Measurements from ENCODE around the gene STK17A. TPM values are rescaled to one million over a fixed set of nuclear protein-coding genes. Genes with fewer than 3 reads are reported as not detected.

Gene STK17A
- total RNA-seq: 16.7 TPM

GRCh38 chr7:43582503-43583423 lies at the start of gene STK17A:
Gene STK17A (plus strand): TSS chr7:43583108. CDS start chr7:43583244, 136 bp downstream.
- H3K27me3 ChIP-seq: no peaks in the 10 kb centered on the region
- H3K36me3 ChIP-seq: no peaks in the 10 kb centered on the region
- intact Hi-C loops (cut with DNase I): loop anchor here (5.0 to 10.0 kb wide), 3 partner anchors 62 to 252 kb away; no protein-coding TSS in a partner anchor
- H3K27ac ChIP-seq: peak within 1 kb of the TSS; percentile 92
- no peaks in the 10 kb centered on the region for H3K9me3 ChIP-seq
- DNase-seq (ENCODE audit: extremely low spot score in 2 of 2): peak; percentile 96 to 98
- peak in 1 of 2 donors; percentile 75 for TF ChIP-seq POLR2A (IDR thresholded peaks at IDR 0.05)
- peak; percentile 97 to 100 (median 99) for TF ChIP-seq CTCF (IDR thresholded peaks at IDR 0.05)
- TF ChIP-seq POLR2AphosphoS5 (IDR thresholded peaks at IDR 0.05; ENCODE audit: insufficient read depth in 1 of 2, low read depth in 1 of 2): peak; percentile 50 to 73
- H3K4me3 ChIP-seq: peak within 1 kb of the TSS; percentile 64 to 82
- H3K4me1 ChIP-seq: peaks cover 30% of the 10 kb centered on the region

GRCh38 chr7:43533801-43534479 lies 49.0 kb upstream of the STK17A start:
- TF ChIP-seq POLR2A (IDR thresholded peaks at IDR 0.05) (no peak), CTCF (IDR thresholded peaks at IDR 0.05) (no peak), POLR2AphosphoS5 (IDR thresholded peaks at IDR 0.05; ENCODE audit: insufficient read depth in 1 of 2, low read depth in 1 of 2) (no peak)

GRCh38 chr7:43535031-43535451 lies 47.9 kb upstream of the STK17A start:
- H3K27ac ChIP-seq: no peak overlapping the region
- DNase-seq (ENCODE audit: extremely low spot score in 2 of 2): no peak

More at GRCh38 chr7:43533801-43534479, 49.0 kb upstream of the STK17A start:
- Histone ChIP-seq H3K36me3 (no peaks in the 10 kb centered on the region), H3K27ac (peak overlapping the region; percentile 24), H3K4me1 (peaks cover 23% of the 10 kb centered on the region), H3K27me3 (no peaks in the 10 kb centered on the region), H3K4me3 (no peak overlapping the region), H3K9me3 (no peaks in the 10 kb centered on the region)
- intact Hi-C loops (cut with DNase I): no loop called here
- no peak for DNase-seq (ENCODE audit: extremely low spot score in 2 of 2)

DNA sequence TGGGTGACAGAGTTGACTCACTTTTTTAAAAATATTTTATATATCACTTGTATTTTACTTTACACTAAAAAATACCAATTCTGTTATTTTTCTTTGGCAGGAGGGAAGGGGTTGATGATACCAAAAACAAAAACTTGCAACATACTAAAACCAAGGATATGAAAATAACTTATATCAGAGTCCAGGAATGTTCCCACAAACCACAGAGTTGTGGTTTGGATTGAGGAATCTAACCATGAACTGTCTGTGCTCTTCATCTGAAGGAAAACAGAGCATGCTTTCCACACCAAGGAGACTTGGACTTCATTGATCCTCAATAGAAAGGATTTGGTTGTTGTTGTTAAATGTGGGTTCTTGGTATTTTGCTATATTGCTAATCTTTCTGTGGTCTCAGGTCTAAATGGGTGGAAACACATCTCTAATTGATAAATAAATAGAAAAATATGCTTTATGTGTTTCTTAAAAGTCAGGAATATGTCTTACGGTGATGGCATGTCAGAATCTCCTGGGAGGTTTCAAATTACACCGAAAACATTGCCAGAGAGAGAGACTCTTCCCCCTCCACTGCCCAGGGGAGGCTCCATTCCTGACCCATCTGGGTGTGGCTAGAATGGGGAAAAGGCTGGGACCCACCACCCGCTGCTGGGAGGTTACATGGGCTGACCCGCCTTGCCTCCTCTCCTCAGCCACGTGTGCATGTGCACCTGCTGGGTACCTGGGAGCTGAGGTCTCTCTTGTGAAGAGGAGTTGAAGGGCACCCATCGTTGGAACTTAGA lies 46.9 kb upstream of the STK17A start:
- Histone ChIP-seq H3K9me3 (no peaks in the 10 kb centered on the region), H3K27ac (no peak overlapping the region), H3K36me3 (no peaks in the 10 kb centered on the region), H3K4me1 (peaks cover 23% of the 10 kb centered on the region), H3K27me3 (no peaks in the 10 kb centered on the region), H3K4me3 (no peak overlapping the region)
- TF ChIP-seq CTCF (IDR thresholded peaks at IDR 0.05): no peak
- no peak for TF ChIP-seq POLR2A (IDR thresholded peaks at IDR 0.05)
- no peak for TF ChIP-seq POLR2AphosphoS5 (IDR thresholded peaks at IDR 0.05; ENCODE audit: insufficient read depth in 1 of 2, low read depth in 1 of 2)
- intact Hi-C loops (cut with DNase I): no loop called here
- no peak for DNase-seq (ENCODE audit: extremely low spot score in 2 of 2)

More at GRCh38 chr7:43535031-43535451, 47.9 kb upstream of the STK17A start:
- no peaks in the 10 kb centered on the region for H3K36me3 ChIP-seq
- H3K4me3 ChIP-seq: no peak overlapping the region
- H3K4me1 ChIP-seq: peaks cover 23% of the 10 kb centered on the region
- intact Hi-C loops (cut with DNase I): no loop called here
- no peaks in the 10 kb centered on the region for H3K27me3 ChIP-seq
- H3K9me3 ChIP-seq: no peaks in the 10 kb centered on the region
- TF ChIP-seq POLR2A (IDR thresholded peaks at IDR 0.05): no peak
- TF ChIP-seq CTCF (IDR thresholded peaks at IDR 0.05): no peak
- TF ChIP-seq POLR2AphosphoS5 (IDR thresholded peaks at IDR 0.05; ENCODE audit: insufficient read depth in 1 of 2, low read depth in 1 of 2): no peak
